Neural cell (in vitro differentiated cells): ENCODE results near the gene HK2.

Source experiments
- CTCF ChIP-seq: fragments of 450-650 bp; IDR thresholded peaks from 2 replicates; pipeline ENCODE4 v1.5.1; 2014; ENCODE audit warnings: antibody characterized with exemption, mild to moderate bottlenecking, moderate library complexity; ENCODE audit not compliant: poor library complexity, severe bottlenecking
- EZH2 ChIP-seq: fragments of 200-600, 300-800 bp; shearing (Covaris generic), sonication (generic); IDR thresholded peaks from 2 replicates; pipeline ENCODE4 v1.6.1; 2014; ENCODE audit warnings: antibody characterized with exemption, low read length, borderline replicate concordance, mild to moderate bottlenecking; ENCODE audit not compliant: insufficient read depth, poor library complexity, severe bottlenecking
- TAF1 ChIP-seq: IDR thresholded peaks from 2 replicates; pipeline ENCODE4 v1.6.1; 2012; ENCODE audit warnings: low read depth

- TF ChIP-seq TAF1 (no peak), CTCF (no peak), EZH2 (no peak)
Measured at GRCh38 chr2:74930811-74931486, 97.0 kb downstream of the HK2 start.
